Activated naive CD4-positive, alpha-beta T cell treated with anti-CD3 and anti-CD28 coated beads, Interleukin-2, amount 50 U/mL, for 24 hours (primary cell): Measurements from ENCODE around the gene ARPC2.
"Not testable (repeated sequence)": the region's sequence is repeated elsewhere in the genome, so short reads cannot be mapped to it uniquely, and the experiment has no call there.

ENCODE experiments used
- H3K27ac Mint-ChIP-seq: one replicate; pipeline ENCODE4 v1.8.0; 2021; ENCODE audit warnings: mild to moderate bottlenecking, mixed read lengths
- H3K27me3 Mint-ChIP-seq: one replicate; pipeline ENCODE4 v1.8.0; 2021; ENCODE audit warnings: mixed read lengths
- H3K36me3 Mint-ChIP-seq: one replicate; pipeline ENCODE4 v1.8.0; 2021; ENCODE audit warnings: mixed read lengths
- H3K4me1 Mint-ChIP-seq: one replicate; pipeline ENCODE4 v1.8.0; 2021; ENCODE audit warnings: mixed read lengths
- H3K4me3 Mint-ChIP-seq: one replicate; pipeline ENCODE4 v1.8.0; 2021; ENCODE audit warnings: mild to moderate bottlenecking, mixed read lengths
- H3K9me3 Mint-ChIP-seq: one replicate; pipeline ENCODE4 v1.8.0; 2021; ENCODE audit warnings: mixed read lengths

The ARPC2 gene

DNA sequence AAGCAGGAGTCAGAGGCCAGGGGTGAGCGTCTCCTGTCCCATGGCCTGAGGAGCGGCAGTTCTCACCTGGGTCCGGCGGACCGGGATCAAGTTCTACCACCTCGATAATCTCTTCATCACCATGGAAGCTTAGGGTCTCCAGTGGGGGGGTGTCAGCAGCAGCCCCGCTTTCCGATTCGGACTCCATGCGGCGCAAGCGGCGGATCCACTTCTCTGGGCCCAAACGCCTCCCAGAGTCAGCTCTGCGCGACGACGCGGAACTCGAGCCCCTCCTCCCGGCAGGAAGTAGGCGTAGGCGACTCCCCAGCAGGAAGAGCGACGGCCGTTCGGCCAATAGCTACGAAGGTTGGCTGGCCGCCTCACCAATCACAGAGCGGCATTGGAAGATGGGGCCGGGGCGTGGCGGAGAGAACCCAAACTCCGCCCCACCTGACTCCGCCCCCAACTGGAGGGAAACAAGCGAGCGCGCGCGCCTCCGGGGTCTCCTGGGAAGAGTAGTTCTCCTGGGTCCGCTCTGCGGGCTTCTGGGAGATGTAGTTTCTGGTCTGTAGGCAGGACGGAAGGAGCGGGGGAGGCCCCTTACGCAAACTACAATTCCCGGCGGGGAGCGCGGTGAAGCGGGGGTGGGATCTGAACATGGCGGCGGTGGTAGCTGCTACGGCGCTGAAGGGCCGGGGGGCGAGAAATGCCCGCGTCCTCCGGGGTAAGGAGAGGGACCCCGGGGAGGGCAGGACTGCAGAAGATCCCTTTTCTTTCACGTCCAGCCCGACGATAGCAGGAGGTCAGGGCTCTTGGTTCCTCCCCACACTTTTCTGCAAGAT is 53.1 kb downstream of the ARPC2 start, which contains the start of the genes AAMP and PNKD:
AAMP (minus strand) TSS at position 238 of the 821 bp plus-strand sequence; CDS start at position 187, 51 bp downstream.
PNKD (plus strand) TSS at position 620 of the 821 bp plus-strand sequence; CDS start at position 637, 17 bp downstream.
- Mint-ChIP-seq H3K36me3 (peaks cover 10% of the 10 kb centered on the region), H3K4me3 (peak within 1 kb of the TSS; percentile 99), H3K27ac (peak within 1 kb of the TSS; percentile 96), H3K4me1 (peaks cover 51% of the 10 kb centered on the region), H3K27me3 (no peaks in the 10 kb centered on the region), H3K9me3 (no peaks in the 10 kb centered on the region)

DNA sequence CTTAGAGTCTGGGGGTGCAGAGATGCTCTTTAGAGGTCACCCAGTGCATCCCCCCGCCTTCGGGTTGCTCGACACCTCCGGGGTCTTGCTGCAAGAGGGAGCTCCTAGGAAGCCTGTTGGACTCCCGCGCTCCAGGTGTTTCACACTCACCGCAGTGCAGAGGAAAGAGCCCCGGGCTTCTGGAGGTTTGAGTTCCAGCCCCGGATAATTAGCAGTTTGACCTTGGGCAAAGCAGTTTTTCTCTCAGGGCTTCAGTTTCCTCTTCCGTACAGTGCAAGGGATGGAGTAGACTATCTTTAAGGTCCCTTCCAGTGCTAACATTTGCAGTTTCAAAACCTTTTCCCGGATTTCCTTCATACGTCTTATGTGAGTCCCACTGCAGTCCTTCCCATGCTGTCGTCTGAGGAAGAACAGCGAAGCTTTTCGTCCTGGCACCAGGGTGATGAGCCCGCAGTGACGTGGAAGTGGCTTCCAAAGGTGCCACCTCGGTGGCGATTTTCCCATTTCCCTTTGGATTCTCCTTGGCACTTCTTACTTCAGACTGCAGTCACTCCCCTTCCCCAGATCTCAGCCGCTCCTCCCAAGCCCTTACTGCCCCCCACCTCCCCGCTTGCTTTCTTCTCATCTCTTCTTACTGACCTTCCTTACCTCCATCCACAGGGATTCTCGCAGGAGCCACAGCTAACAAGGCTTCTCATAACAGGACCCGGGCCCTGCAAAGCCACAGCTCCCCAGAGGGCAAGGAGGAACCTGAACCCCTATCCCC is 53.9 kb downstream of the ARPC2 start:
- Mint-ChIP-seq H3K27ac (peak overlapping the region; percentile 96), H3K9me3 (no peaks in the 10 kb centered on the region), H3K27me3 (no peaks in the 10 kb centered on the region), H3K4me1 (peaks cover 50% of the 10 kb centered on the region), H3K36me3 (peaks cover 10% of the 10 kb centered on the region), H3K4me3 (peak overlapping the region; percentile 99)

DNA sequence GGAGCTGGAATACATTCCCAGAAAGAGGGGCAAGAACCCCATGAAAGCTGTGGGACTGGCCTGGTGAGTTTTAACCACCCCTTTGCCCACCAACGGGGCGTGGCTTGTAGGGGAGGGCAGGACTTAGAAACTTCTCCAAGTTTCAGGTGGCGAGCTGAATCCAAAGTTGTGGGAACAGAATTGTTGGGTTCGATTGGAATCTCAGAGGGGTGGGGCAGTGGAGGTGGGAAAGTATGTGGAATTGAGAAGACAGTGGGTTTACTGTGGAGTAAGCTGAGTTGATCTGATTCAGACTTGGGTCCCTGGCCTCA is 54.5 kb downstream of the ARPC2 start:
- H3K4me1 Mint-ChIP-seq: peaks cover 47% of the 10 kb centered on the region
- H3K4me3 Mint-ChIP-seq: peak overlapping the region; percentile 99
- no peaks in the 10 kb centered on the region for H3K27me3 Mint-ChIP-seq
- H3K36me3 Mint-ChIP-seq: peaks cover 10% of the 10 kb centered on the region
- peak overlapping the region; percentile 48 for H3K27ac Mint-ChIP-seq
- no peaks in the 10 kb centered on the region for H3K9me3 Mint-ChIP-seq

DNA sequence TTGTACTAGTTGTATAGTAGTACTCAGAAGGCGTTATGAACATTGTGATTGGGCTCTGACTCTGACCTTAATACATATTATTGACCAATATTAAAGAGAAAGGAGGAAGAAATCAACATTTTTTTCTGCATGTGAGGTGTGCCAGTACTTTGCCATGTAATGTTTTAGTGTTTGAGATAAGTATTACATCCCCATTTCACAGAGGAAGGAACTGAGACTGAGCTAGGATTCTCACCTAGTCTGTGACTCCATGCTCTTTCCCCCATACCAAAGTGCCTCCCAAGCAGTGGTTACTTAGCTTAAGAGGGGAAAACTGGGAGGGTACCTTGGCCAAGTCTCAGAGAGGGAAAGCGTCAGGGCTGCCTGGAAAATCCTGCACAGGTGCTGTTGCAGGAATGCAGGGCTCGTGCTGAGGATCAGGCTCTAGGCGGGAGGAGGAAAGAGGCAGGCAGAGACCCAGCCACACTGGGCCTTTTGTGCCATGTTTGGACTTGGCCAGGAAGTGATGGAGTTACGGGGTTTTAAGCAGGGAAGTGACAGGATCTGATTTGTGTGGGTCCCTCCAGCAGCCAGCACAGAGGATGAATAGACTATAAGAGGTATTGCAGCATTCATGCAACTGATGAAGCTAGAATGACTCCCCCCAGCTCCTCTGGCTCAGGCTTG is 55.0 kb downstream of the ARPC2 start:
- no peaks in the 10 kb centered on the region for H3K9me3 Mint-ChIP-seq
- H3K27me3 Mint-ChIP-seq: no peaks in the 10 kb centered on the region
- H3K36me3 Mint-ChIP-seq: peaks cover 10% of the 10 kb centered on the region
- peak overlapping the region; percentile 99 for H3K4me3 Mint-ChIP-seq
- H3K4me1 Mint-ChIP-seq: peaks cover 46% of the 10 kb centered on the region
- peak overlapping the region; percentile 48 for H3K27ac Mint-ChIP-seq

DNA sequence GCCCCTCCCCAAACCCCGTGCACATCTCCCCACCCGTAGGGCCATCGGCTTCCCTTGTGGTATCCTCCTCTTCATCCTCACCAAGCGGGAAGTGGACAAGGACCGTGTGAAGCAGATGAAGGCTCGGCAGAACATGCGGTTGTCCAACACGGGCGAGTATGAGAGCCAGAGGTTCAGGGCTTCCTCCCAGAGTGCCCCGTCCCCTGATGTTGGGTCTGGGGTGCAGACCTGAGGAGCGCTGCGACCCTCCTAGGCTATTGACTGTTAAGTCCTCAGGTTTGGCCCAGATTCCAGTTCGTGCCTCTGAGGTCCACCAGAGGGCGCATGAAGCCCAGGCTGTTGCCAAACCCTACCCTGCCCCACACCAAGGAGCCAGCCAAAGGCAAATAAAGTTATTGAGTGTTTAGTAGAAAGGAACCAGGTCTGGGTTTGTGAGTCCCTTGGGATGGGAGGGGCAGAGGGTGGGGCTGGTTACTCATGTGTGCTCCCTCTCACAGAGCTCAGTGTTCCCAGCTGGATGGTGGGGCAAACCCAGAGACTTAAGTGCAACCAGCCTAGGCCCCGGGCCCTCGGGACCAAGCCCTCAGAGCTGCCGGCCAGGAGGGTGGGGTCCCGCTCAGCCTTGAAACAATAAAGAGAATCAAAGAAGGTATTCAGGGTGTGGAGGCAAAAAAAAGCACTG is 55.7 kb downstream of the ARPC2 start:
- Mint-ChIP-seq H3K27ac (peak overlapping the region; percentile 46), H3K4me1 (peaks cover 43% of the 10 kb centered on the region), H3K4me3 (peak overlapping the region; percentile 33)

DNA sequence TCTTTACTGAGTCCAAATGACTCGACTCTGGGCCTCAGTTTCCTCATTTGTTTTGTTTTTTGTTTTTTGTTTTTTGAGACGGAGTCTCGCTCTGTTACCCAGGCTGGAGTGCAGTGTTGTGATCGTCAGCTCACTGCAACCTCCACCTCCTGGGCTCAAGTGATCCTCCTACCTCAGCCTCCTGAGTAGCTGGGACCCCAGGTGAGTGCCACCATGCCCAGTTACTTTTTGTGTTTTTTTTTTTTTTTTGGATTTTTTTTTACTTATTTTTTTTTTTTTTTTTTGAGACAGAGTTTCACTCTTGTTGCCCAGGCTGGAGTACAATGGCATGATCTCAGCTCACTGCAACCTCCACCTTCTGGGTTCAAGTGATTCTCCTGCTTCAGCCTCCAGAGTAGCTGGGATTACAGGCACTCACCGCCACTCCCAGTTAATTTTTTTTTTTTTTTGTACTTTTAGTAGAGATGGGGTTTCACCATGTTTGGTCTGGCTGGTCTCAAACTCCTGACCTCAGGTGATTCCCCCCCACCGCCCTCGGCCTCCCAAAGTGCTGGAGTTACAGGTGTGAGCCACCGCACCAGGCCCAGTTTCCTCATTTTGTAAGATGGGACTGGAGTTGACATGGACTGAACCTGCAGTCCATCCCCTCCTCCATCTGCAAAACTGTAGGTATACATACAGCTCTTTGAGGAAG is 56.4 kb downstream of the ARPC2 start:
- H3K4me3 Mint-ChIP-seq: not testable (repeated sequence)

More for the DNA sequence above, 55.7 kb downstream of the ARPC2 start:
- Mint-ChIP-seq H3K36me3 (peaks cover 10% of the 10 kb centered on the region), H3K27me3 (no peaks in the 10 kb centered on the region), H3K9me3 (no peaks in the 10 kb centered on the region)

DNA sequence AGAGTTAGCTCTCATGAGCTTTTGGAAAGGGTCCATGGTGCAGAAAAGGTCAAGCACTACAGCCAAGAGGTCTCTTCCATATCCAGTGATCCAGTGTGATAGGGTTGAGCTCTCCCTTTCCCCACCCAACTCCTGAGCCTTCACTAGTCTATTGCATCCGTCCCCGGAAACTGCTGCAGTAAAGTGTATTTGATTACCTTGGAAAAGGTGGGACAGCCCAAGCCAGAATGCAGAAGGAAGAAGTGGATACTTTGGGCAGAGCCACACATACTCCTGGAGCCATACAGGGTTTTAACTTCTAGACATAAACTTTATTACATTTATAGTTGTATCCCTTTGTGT is 56.9 kb downstream of the ARPC2 start:
- Mint-ChIP-seq H3K9me3 (no peaks in the 10 kb centered on the region), H3K4me1 (peaks cover 42% of the 10 kb centered on the region), H3K36me3 (peaks cover 10% of the 10 kb centered on the region), H3K4me3 (no peak overlapping the region), H3K27ac (peak overlapping the region; percentile 62), H3K27me3 (no peaks in the 10 kb centered on the region)

More for the DNA sequence above, 56.4 kb downstream of the ARPC2 start:
- H3K9me3 Mint-ChIP-seq, H3K36me3 Mint-ChIP-seq, H3K27me3 Mint-ChIP-seq: not testable (repeated sequence)
- Mint-ChIP-seq H3K27ac (peak overlapping the region; percentile 62), H3K4me1 (peaks cover 42% of the 10 kb centered on the region)

DNA sequence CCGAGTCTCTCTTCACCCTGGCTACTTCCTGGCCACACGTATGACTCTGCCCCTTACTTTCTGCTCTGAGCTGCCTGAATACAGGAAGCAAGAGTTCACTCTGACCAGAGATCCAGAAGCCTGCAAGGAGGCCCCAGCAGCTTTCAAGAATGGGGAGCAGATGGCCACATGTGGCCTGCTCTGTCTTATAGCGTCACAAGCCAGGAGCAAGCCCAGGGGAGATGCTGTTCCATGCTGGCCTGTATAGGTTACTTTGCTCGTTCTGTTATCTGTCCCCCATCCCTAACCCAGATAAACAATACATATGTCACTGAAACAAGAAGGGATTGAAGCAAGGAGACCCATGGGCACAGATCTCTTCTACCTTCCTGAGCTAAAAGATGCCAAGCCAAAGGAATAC is 57.6 kb downstream of the ARPC2 start:
- Mint-ChIP-seq H3K4me3 (no peak overlapping the region), H3K9me3 (no peaks in the 10 kb centered on the region), H3K36me3 (peaks cover 6% of the 10 kb centered on the region), H3K27me3 (no peaks in the 10 kb centered on the region), H3K4me1 (peaks cover 38% of the 10 kb centered on the region), H3K27ac (no peak overlapping the region)

DNA sequence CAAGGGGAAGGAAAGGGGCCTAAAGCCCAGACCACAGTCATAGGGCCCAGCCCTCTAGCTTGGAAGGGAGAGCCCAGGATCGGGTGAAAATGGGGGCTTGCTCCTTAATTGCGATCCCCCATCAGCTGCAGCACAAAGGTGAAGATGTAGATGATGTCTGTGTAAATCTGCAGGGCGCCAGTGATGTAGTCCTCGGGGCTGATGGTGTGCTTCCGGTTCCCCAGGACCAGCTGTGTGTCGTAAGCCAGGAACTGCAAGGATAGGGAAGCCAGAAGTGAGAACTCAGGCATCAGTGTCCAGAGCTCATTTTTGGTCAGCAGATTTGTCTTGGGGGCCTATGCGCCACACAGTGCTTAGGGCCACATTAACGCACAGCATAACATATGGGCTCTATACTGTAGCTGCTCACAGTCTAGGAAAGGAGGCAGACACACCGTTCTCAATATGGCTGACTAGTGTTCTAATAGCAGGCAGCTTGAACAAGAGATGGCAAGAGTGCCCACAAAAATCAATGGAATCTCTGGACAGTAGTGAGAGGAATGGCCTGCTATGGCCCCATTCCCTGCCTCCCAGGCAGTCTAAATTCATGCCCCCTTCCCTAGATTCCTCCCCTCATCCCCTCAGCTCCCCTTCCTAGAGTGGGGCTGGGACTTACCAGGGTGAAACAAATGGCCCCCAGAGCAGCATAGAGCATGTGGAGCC is 58.5 kb downstream of the ARPC2 start:
- Mint-ChIP-seq H3K4me1 (peaks cover 40% of the 10 kb centered on the region), H3K27ac (peak overlapping the region; percentile 46), H3K27me3 (no peaks in the 10 kb centered on the region), H3K9me3 (no peaks in the 10 kb centered on the region), H3K4me3 (no peak overlapping the region), H3K36me3 (peaks cover 11% of the 10 kb centered on the region)

DNA sequence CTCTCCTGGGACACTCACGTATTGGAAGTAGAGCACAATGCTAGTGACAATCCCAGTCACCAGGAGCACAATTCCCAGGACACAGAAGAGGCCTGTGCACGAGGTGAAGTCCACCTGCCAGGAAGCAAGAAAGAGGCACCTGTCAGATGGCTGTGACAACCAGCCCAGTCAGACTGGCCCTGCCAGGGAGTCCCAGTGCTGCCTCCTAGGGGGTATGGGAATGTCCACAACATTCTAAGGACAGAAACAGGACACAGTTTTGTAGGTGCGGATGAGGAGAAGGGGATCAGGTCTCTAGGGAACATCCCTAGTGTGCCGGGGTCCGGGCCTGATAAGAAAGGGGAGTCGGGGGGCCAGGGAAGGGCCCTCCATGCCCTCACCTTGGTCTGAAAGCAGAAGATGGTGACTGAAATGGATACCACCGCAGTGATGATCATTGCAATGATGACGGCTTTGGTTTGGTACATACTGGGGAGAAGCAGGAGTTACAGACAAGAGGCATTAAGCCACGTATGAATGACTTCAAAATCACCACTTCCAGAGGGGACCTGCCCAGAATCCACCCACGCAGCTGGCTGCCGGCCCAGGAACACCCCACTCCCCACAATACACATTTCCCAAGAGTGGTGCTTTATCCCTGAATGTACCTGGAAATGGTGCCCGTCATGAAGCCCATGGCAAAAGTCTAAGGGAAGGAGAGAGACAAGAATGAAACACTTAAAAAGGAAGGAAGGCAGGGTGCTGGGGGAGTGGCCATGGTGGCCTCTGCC is 60.2 kb downstream of the ARPC2 start:
- Mint-ChIP-seq H3K27ac (peak overlapping the region; percentile 84), H3K4me3 (no peak overlapping the region), H3K4me1 (peaks cover 29% of the 10 kb centered on the region), H3K27me3 (no peaks in the 10 kb centered on the region), H3K9me3 (no peaks in the 10 kb centered on the region), H3K36me3 (peaks cover 13% of the 10 kb centered on the region)

DNA sequence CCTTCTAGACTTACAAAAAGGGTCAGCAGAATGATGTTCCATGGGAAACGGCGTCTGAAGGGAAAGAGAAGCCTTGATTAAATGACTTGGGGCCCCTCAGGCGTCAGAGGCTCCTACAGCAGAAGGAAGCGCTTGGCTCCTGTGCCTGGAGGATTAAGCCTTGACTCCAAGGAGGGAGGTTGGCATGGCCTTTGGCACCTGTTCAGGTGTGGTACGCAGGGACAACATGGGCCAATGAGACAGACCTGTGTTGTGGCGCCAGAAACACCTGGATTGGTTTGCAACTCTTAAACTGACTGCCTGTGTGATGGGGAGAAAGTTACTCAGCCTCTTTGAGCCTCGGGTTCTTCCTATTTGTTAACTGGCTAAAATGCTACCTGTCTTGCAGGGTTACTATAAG is 60.9 kb downstream of the ARPC2 start:
- Mint-ChIP-seq H3K9me3 (no peaks in the 10 kb centered on the region), H3K27ac (no peak overlapping the region), H3K27me3 (no peaks in the 10 kb centered on the region), H3K36me3 (peaks cover 13% of the 10 kb centered on the region), H3K4me1 (peaks cover 29% of the 10 kb centered on the region), H3K4me3 (no peak overlapping the region)

DNA sequence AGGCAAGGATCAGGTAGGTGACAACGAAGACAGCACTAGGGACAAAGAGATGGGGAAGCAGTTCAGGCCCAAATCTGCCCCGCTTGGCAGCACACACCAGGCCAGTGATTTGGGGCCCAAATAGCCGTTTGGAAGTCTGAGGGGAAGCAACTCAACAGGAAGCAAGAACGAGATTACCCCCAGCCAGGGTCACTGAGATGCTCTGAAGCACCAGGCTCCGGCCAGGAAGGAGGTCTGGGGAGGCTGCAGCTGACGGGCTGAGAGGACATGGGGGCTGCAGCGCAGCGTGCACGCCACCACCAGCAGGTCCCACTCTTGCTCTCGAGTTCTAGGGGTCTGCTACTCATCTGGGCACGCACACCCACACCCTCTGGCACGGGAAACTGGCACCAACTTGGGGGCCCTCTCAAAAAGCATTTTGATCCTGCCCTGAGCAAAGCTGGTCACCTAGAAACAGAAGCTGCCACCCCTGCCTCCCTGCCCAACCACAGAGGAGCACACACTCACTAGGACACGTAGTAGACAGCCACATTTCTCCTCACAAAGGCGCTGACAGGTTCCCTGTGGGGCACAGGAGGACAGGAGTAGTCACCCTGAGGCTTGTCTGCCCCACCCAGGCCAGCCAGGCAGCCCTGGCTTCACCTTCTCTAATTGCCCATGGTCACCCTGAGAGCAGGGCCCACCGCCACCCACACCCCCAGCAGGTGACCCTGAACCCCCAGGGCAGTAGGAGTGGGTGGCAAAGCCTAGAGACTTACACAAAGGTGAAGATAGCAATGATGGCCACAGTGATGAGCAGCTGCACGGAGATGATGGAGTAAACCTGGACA is 61.8 kb downstream of the ARPC2 start:
- Mint-ChIP-seq H3K9me3 (no peaks in the 10 kb centered on the region), H3K27me3 (no peaks in the 10 kb centered on the region), H3K4me1 (peaks cover 34% of the 10 kb centered on the region), H3K4me3 (no peak overlapping the region), H3K27ac (peak overlapping the region; percentile 13), H3K36me3 (peaks cover 13% of the 10 kb centered on the region)

DNA sequence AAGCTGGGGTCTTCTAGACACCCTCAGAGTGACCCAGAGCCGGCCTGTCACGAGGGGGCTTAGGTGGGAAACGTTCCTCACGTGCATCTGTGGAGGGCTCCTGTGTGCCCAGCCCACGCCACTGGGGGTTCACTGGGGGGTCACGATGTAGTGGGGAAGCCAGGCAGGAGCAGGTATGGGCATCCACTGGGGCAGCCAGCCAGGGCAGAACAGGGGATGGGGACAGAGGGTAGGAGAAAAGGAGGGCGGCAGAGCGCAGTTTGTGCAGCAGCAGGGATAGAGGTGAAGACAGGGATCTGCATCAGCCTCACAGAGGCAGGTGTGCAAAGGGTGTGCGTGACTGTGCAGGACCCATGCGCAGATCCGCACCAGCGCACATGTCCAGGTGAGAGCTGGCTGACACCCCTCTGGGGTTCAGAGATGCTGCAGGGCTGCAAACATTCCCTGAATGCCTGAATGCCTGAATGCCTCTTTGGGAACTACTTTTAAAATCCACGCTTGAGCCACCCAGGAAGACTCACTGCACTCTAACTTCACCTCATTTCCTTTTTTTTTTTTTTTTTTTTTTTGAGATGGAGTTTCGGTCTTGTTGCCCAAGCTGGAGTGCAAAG is 63.4 kb downstream of the ARPC2 start:
- Mint-ChIP-seq H3K36me3 (peaks cover 8% of the 10 kb centered on the region), H3K4me1 (peaks cover 46% of the 10 kb centered on the region), H3K9me3 (no peaks in the 10 kb centered on the region), H3K27me3 (no peaks in the 10 kb centered on the region), H3K27ac (no peak overlapping the region), H3K4me3 (no peak overlapping the region)
